ENCODE measurements around the gene IRAK1BP1.
"Not testable (repeated sequence)": the region's sequence is repeated elsewhere in the genome, so short reads cannot be mapped to it uniquely, and the experiment has no call there.

The IRAK1BP1 gene

GRCh38 chr6:78911218-78911940, 44.0 kb downstream of the IRAK1BP1 start:
- Histone ChIP-seq H4K20me1 (ENCODE audit: insufficient read depth, low read length) (no peaks in the 10 kb centered on the region), H3K27me3 (ENCODE audit: low read depth, low read length) (no peaks in the 10 kb centered on the region), H3K9me3 (ENCODE audit: insufficient read depth, low read length) (no peaks in the 10 kb centered on the region), H3K4me1 (ENCODE audit: low read length) (peaks cover 11% of the 10 kb centered on the region), H3K27ac (ENCODE audit: low read length) (no peak overlapping the region), H2AFZ (ENCODE audit: low read depth, low read length) (no peak overlapping the region), H3K4me3 (ENCODE audit: low read length) (no peak overlapping the region), H3K79me2 (ENCODE audit: low read length) (no peaks in the 10 kb centered on the region), H3K9ac (ENCODE audit: low read length) (no peak overlapping the region), H3K36me3 (replicated peaks; ENCODE audit: low read depth, low read length) (peaks cover 15% of the 10 kb centered on the region), H3K4me2 (ENCODE audit: low read length) (no peak overlapping the region)
- TF ChIP-seq CTCF (IDR thresholded peaks at IDR 0.05; ENCODE audit: low read depth, low read length): no peak
- no peak for TF ChIP-seq EZH2phosphoT487 (IDR thresholded peaks at IDR 0.05; ENCODE audit: low read depth)

- H3K79me2 ChIP-seq (ENCODE audit: low read length): no peaks in the 10 kb centered on the region
- no peaks in the 10 kb centered on the region for H3K27me3 ChIP-seq (ENCODE audit: low read depth, low read length)
- H4K20me1 ChIP-seq (ENCODE audit: insufficient read depth, low read length): no peaks in the 10 kb centered on the region
- H3K9me3 ChIP-seq (ENCODE audit: insufficient read depth, low read length): peaks cover 23% of the 10 kb centered on the region; the same call in 1 of the 2 replicates
- H3K4me3 ChIP-seq (ENCODE audit: low read length): no peak overlapping the region
- peaks cover 6% of the 10 kb centered on the region for H3K36me3 ChIP-seq (replicated peaks; ENCODE audit: low read depth, low read length)
- H3K4me1 ChIP-seq (ENCODE audit: low read length): no peaks in the 10 kb centered on the region
- H3K27ac ChIP-seq (ENCODE audit: low read length): no peak overlapping the region
- H3K4me2 ChIP-seq (ENCODE audit: low read length): no peak overlapping the region
- H3K9ac ChIP-seq (ENCODE audit: low read length): no peak overlapping the region
- TF ChIP-seq EZH2phosphoT487 (IDR thresholded peaks at IDR 0.05; ENCODE audit: low read depth): no peak
- TF ChIP-seq CTCF (IDR thresholded peaks at IDR 0.05; ENCODE audit: low read depth, low read length): no peak
- H2AFZ ChIP-seq (ENCODE audit: low read depth, low read length): no peak overlapping the region
Measured at GRCh38 chr6:78916411-78916810, 49.1 kb downstream of the IRAK1BP1 start.

- H2AFZ ChIP-seq (ENCODE audit: low read depth, low read length): no peak overlapping the region
- H3K4me3 ChIP-seq (ENCODE audit: low read length): no peak overlapping the region
- no peak overlapping the region for H3K27ac ChIP-seq (ENCODE audit: low read length)
- H3K27me3 ChIP-seq (ENCODE audit: low read depth, low read length): no peaks in the 10 kb centered on the region
- no peaks in the 10 kb centered on the region for H3K4me1 ChIP-seq (ENCODE audit: low read length)
- no peak overlapping the region for H3K9ac ChIP-seq (ENCODE audit: low read length)
- TF ChIP-seq CTCF (IDR thresholded peaks at IDR 0.05; ENCODE audit: low read depth, low read length) (no peak), EZH2phosphoT487 (IDR thresholded peaks at IDR 0.05; ENCODE audit: low read depth) (no peak)
- H3K79me2 ChIP-seq (ENCODE audit: low read length): no peaks in the 10 kb centered on the region
- H4K20me1 ChIP-seq (ENCODE audit: insufficient read depth, low read length): no peaks in the 10 kb centered on the region
- H3K9me3 ChIP-seq (ENCODE audit: insufficient read depth, low read length): peaks cover 23% of the 10 kb centered on the region; the same call in 1 of the 2 replicates
- no peak overlapping the region for H3K4me2 ChIP-seq (ENCODE audit: low read length)
- peaks cover 6% of the 10 kb centered on the region for H3K36me3 ChIP-seq (replicated peaks; ENCODE audit: low read depth, low read length)
Measured at GRCh38 chr6:78917788-78918187, 50.4 kb downstream of the IRAK1BP1 start.

DNA sequence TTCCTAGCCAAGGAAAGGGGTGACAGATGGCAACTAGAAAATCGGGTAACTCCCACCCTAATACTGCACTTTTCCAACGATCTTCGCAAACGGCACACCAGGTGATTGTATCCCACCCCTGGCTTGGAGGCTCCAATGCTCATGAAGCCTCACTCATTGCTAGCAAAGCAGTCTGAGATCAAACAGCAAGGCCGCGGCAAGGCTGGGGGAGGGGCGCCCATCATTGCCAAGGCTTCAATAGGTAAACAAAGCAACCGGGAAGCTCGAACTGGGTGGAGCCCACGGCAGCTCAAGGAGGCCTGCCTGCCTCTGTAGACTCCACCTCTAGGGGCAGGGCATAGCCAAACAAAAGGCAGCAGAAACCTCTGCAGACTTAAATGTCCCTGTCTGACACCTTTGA, 53.8 kb downstream of the IRAK1BP1 start:
- H3K27me3 ChIP-seq (ENCODE audit: low read depth, low read length); H3K9ac ChIP-seq (ENCODE audit: low read length); H4K20me1 ChIP-seq (ENCODE audit: insufficient read depth, low read length); H3K79me2 ChIP-seq (ENCODE audit: low read length); H3K4me2 ChIP-seq (ENCODE audit: low read length); H3K4me3 ChIP-seq (ENCODE audit: low read length); H2AFZ ChIP-seq (ENCODE audit: low read depth, low read length); H3K36me3 ChIP-seq (replicated peaks; ENCODE audit: low read depth, low read length); H3K27ac ChIP-seq (ENCODE audit: low read length); H3K4me1 ChIP-seq (ENCODE audit: low read length): not testable (repeated sequence)
- H3K9me3 ChIP-seq (ENCODE audit: insufficient read depth, low read length): peaks cover 23% of the 10 kb centered on the region; the same call in 1 of the 2 replicates

Measured in OCI-LY3 (cell line).